GM23338 (cell line): ENCODE data around the gene CLPTM1L. TPM values are rescaled to one million over a fixed set of nuclear protein-coding genes. Genes with fewer than 3 reads are reported as not detected.

ENCODE experiments used
- ATAC-seq: fragments of 200-7000 bp; cut with Tn5 transposase; 3 replicates; pipeline ENCODE4 v1.9.1; 2020
- DNase-seq: peaks from one replicate; pipeline ENCODE4 v3.0.0-alpha.2; 2015; ENCODE audit warnings: low spot score
- H2AFZ ChIP-seq: fragments of 200-600 bp; sonication (generic); 2 replicates; pipeline ENCODE4 v1.8.0; 2016; ENCODE audit warnings: antibody characterized with exemption, mild to moderate bottlenecking, moderate library complexity
- H3F3A ChIP-seq: fragments of 200-600 bp; sonication (generic); replicated peaks from 2 replicates; pipeline ENCODE4 v1.8.0; 2017; ENCODE audit warnings: antibody characterized with exemption, mixed run types, low read depth
- H3K27ac ChIP-seq: fragments of 200-600 bp; sonication (generic); 2 replicates; pipeline ENCODE4 v1.6.1; 2016; ENCODE audit warnings: low read depth
- H3K27me3 ChIP-seq: fragments of 200-600 bp; sonication (generic); 2 replicates; pipeline ENCODE4 v1.8.0; 2016; ENCODE audit warnings: mild to moderate bottlenecking, mixed run types, moderate library complexity; ENCODE audit not compliant: insufficient read depth
- H3K36me3 ChIP-seq: fragments of 200-600 bp; sonication (generic); 2 replicates; pipeline ENCODE4 v1.8.0; 2016; ENCODE audit warnings: mild to moderate bottlenecking; ENCODE audit not compliant: insufficient read depth
- H3K4me1 ChIP-seq: fragments of 200-600 bp; sonication (generic); 2 replicates; pipeline ENCODE4 v1.8.0; 2016; ENCODE audit warnings: mild to moderate bottlenecking, moderate library complexity; ENCODE audit not compliant: insufficient read depth
- H3K4me2 ChIP-seq: fragments of 200-600 bp; sonication (generic); 2 replicates; pipeline ENCODE4 v1.7.1; 2017; ENCODE audit warnings: mixed run types
- H3K4me3 ChIP-seq: fragments of 200-600 bp; sonication (generic); 2 replicates; pipeline ENCODE4 v1.6.1; 2016; ENCODE audit warnings: mixed run types
- H3K79me2 ChIP-seq: fragments of 200-600 bp; sonication (generic); replicated peaks from 2 replicates; pipeline ENCODE4 v1.8.0; 2017; ENCODE audit warnings: mild to moderate bottlenecking; ENCODE audit not compliant: insufficient read depth
- H3K9me2 ChIP-seq: fragments of 200-600 bp; sonication (generic); 2 replicates; pipeline ENCODE4 v1.8.0; 2017; ENCODE audit not compliant: insufficient read depth
- H4K20me1 ChIP-seq: fragments of 200-600 bp; sonication (generic); replicated peaks from 2 replicates; pipeline ENCODE4 v1.8.0; 2017; ENCODE audit warnings: mild to moderate bottlenecking; ENCODE audit not compliant: insufficient read depth
- H3K27ac Mint-ChIP-seq: 2 replicates; pipeline ENCODE4 v1.8.0; 2020; ENCODE audit warnings: inconsistent platforms, mild to moderate bottlenecking, moderate library complexity, mixed read lengths
- H3K27me3 Mint-ChIP-seq: 3 replicates; pipeline ENCODE4 v1.8.0; 2022; ENCODE audit warnings: low read depth, mild to moderate bottlenecking, moderate library complexity, mixed read lengths, inconsistent platforms; ENCODE audit not compliant: insufficient read depth, poor library complexity
- H3K36me3 Mint-ChIP-seq: 3 replicates; pipeline ENCODE4 v1.8.0; 2021; ENCODE audit warnings: low read depth, mild to moderate bottlenecking, inconsistent platforms, moderate library complexity, mixed read lengths
- H3K4me1 Mint-ChIP-seq: 3 replicates; pipeline ENCODE4 v1.8.0; 2020; ENCODE audit warnings: mild to moderate bottlenecking, inconsistent platforms, mixed read lengths
- H3K4me3 Mint-ChIP-seq: 3 replicates; pipeline ENCODE4 v1.8.0; 2021; ENCODE audit warnings: moderate library complexity, mild to moderate bottlenecking, inconsistent platforms, mixed read lengths
- H3K9me3 Mint-ChIP-seq: 3 replicates; pipeline ENCODE4 v1.8.0; 2020; ENCODE audit warnings: moderate library complexity, mild to moderate bottlenecking, inconsistent platforms, mixed read lengths
- CTCF ChIP-seq, 2 experiments: fragments of 200-600 bp in 1 of 2; sonication (generic) in 1 of 2; conservative IDR thresholded peaks; 2 replicates each; pipeline versions ENCODE4 v1.5.1 to v1.6.1; 2016 to 2017; ENCODE audit warnings: antibody characterized with exemption in 2 of 2, low read depth in 2 of 2, mild to moderate bottlenecking in 2 of 2, moderate library complexity in 1 of 2
- ETS1 ChIP-seq: IDR thresholded peaks from 2 replicates; pipeline ENCODE4 v1.6.1; 2016; ENCODE audit warnings: antibody characterized with exemption
- EZH2phosphoT487 ChIP-seq: fragments of 200-600 bp; sonication (generic); IDR thresholded peaks from one replicate; pipeline ENCODE4 v1.8.1; 2018; ENCODE audit warnings: antibody characterized with exemption; ENCODE audit not compliant: unreplicated experiment
- JUNB ChIP-seq: IDR thresholded peaks from one replicate; pipeline ENCODE4 v1.6.1; 2016; ENCODE audit warnings: antibody characterized with exemption; ENCODE audit not compliant: unreplicated experiment
- NANOG ChIP-seq: IDR thresholded peaks from 2 replicates; pipeline ENCODE4 v1.6.1; 2016; ENCODE audit warnings: antibody characterized with exemption, borderline replicate concordance
- POLR2AphosphoS5 ChIP-seq: IDR thresholded peaks from 2 replicates; pipeline ENCODE4 v1.6.1; 2016; ENCODE audit warnings: antibody characterized with exemption, low read depth
- STAT1 ChIP-seq: IDR thresholded peaks from one replicate; pipeline ENCODE4 v1.6.1; 2016; ENCODE audit warnings: antibody characterized with exemption; ENCODE audit not compliant: unreplicated experiment
- ZNF114 ChIP-seq: fragments of 250-450 bp; sonication (Bioruptor Pico); IDR thresholded peaks from 2 replicates; pipeline ENCODE4 v1.5.0; 2020; ENCODE audit warnings: mild to moderate bottlenecking, moderate library complexity
- ZNF331 ChIP-seq: fragments of 250-450 bp; sonication (Bioruptor Pico); IDR thresholded peaks from 2 replicates; pipeline ENCODE4 v1.5.0; 2020; ENCODE audit warnings: low read depth, mild to moderate bottlenecking, moderate library complexity
- ZNF462 ChIP-seq: fragments of 250-450 bp; sonication (Bioruptor Pico); IDR thresholded peaks from 2 replicates; pipeline ENCODE4 v1.5.0; 2020; ENCODE audit warnings: mild to moderate bottlenecking, moderate library complexity
- polyA plus RNA-seq: library from polyadenylated mRNA; unstranded; fragments of >200 nt; fragmentation: Nextera tagmentation; extraction: Ambion mirVana; gene quantifications from 2 replicates; pipeline ENCODE4 v1.2.1, GENCODE V29; 2016
- total RNA-seq: library from RNA; depleted of rRNA; stranded (reverse); fragments of >200 nt; shearing (Covaris generic); gene quantifications from 2 replicates; pipeline ENCODE4 v1.2.3, GENCODE V29; 2014

The CLPTM1L gene
- total and polyA plus RNA-seq, 2 experiments from 2014 or later = 39.9 to 110 TPM

- Histone ChIP-seq H3K27ac (no peak overlapping the region), H3K4me1 (no peaks in the 10 kb centered on the region), H3F3A (0 out of 2 replicates have a peak, but pooled peaks cover 2% of the 10 kb centered on the region), H4K20me1 (no peaks in the 10 kb centered on the region), H3K4me2 (no peak overlapping the region), H3K27me3 (no peaks in the 10 kb centered on the region), H3K9me2 (no peaks in the 10 kb centered on the region), H2AFZ (no peak overlapping the region), H3K4me3 (no peak overlapping the region), H3K36me3 (no peaks in the 10 kb centered on the region; the same call in 1 of the 2 replicates), H3K79me2 (no peaks in the 10 kb centered on the region)
- TF ChIP-seq ETS1 (no peak), ZNF331 (CRISPR knock-in tag) (no peak), JUNB (no peak), NANOG (no peak), POLR2AphosphoS5 (no peak), ZNF462 (CRISPR knock-in tag) (no peak), EZH2phosphoT487 (no peak), CTCF (conservative IDR thresholded peaks at IDR 0.05; ENCODE audit: low read depth in 2 of 2) (no peak), STAT1 (no peak), ZNF114 (no peak)
- no peak for DNase-seq
- Mint-ChIP-seq H3K27me3 (peaks cover 10% of the 10 kb centered on the region), H3K4me1 (peaks cover 4% of the 10 kb centered on the region; the same call in 2 of the 3 replicates), H3K27ac (no peak overlapping the region), H3K9me3 (peaks cover 11% of the 10 kb centered on the region; the same call in 2 of the 3 replicates), H3K36me3 (0 out of 3 replicates have a peak, but pooled peaks cover 1% of the 10 kb centered on the region), H3K4me3 (no peak overlapping the region)
- ATAC-seq = no peak
Measured at GRCh38 chr5:1374679-1375055, 29.8 kb upstream of the CLPTM1L start.
